ENCODE data around the gene DUOX1. TPM values are rescaled to one million over a fixed set of nuclear protein-coding genes. Genes with fewer than 3 reads are reported as not detected.

The DUOX1 gene
- total and polyA plus RNA-seq, 4 donors: 0.02 to 0.94 (median 0.08) TPM; not detected in 1

GRCh38 chr15:45139770-45140169, 10.0 kb downstream of the DUOX1 start:
- H3K9me3 ChIP-seq (ENCODE audit: control insufficient read depth in 4 of 4, low read length in 3 of 4): no peaks in the 10 kb centered on the region
- no peaks in the 10 kb centered on the region for H3K36me3 ChIP-seq (ENCODE audit: control insufficient read depth in 4 of 4, insufficient read depth in 3 of 4, low read depth in 1 of 4, low read length in 3 of 4)
- DNase-seq (ENCODE audit: low spot score): no peak
- no peak overlapping the region for H3K9ac ChIP-seq (ENCODE audit: low read depth in 1 of 2, low read length in 2 of 2)
- no peak overlapping the region for H3K27ac ChIP-seq (ENCODE audit: low read depth in 1 of 2, low read length in 2 of 2)
- peaks cover 0 to under 1% (median 0%) of the 10 kb centered on the region in 4 donors for H3K27me3 ChIP-seq (ENCODE audit: control insufficient read depth in 4 of 4, insufficient read depth in 4 of 4, low read length in 3 of 4)
- no peak overlapping the region for H3K4me3 ChIP-seq (ENCODE audit: low read depth in 1 of 3, low read length in 3 of 3)
- H3K4me1 ChIP-seq (ENCODE audit: control insufficient read depth in 4 of 4, insufficient read depth in 4 of 4, low read length in 3 of 4): peaks cover 0 to 9% (median 6%) of the 10 kb centered on the region in 4 donors
- WGBS: 89% methylated on average over 6 of the region's 6 CpGs
- no peak for TF ChIP-seq RAD21 (IDR thresholded peaks at IDR 0.05)
- no peak for TF ChIP-seq SP1 (IDR thresholded peaks at IDR 0.05)
- no peak for TF ChIP-seq CTCF (IDR thresholded peaks at IDR 0.05; ENCODE audit: low read depth, low read length, missing input control)
- TF ChIP-seq NR2F2 (IDR thresholded peaks at IDR 0.05): no peak
- no peak for TF ChIP-seq REST (IDR thresholded peaks at IDR 0.05)
- no peak for TF ChIP-seq ATF3 (IDR thresholded peaks at IDR 0.05)

- Histone ChIP-seq H3K9ac (ENCODE audit: low read depth in 1 of 2, low read length in 2 of 2) (no peak overlapping the region), H3K4me3 (ENCODE audit: low read depth in 1 of 3, low read length in 3 of 3) (no peak overlapping the region), H3K9me3 (ENCODE audit: control insufficient read depth in 4 of 4, low read length in 3 of 4) (no peaks in the 10 kb centered on the region), H3K27me3 (ENCODE audit: control insufficient read depth in 4 of 4, insufficient read depth in 4 of 4, low read length in 3 of 4) (no peaks in the 10 kb centered on the region), H3K36me3 (ENCODE audit: control insufficient read depth in 4 of 4, insufficient read depth in 3 of 4, low read depth in 1 of 4, low read length in 3 of 4) (no peaks in the 10 kb centered on the region), H3K4me1 (ENCODE audit: control insufficient read depth in 4 of 4, insufficient read depth in 4 of 4, low read length in 3 of 4) (peaks cover 0 to 9% (median 2%) of the 10 kb centered on the region in 4 donors), H3K27ac (ENCODE audit: low read depth in 1 of 2, low read length in 2 of 2) (no peak overlapping the region)
- WGBS: 97% methylated on average over 10 of the region's 10 CpGs
- TF ChIP-seq ATF3 (IDR thresholded peaks at IDR 0.05) (no peak), FOXA1 (IDR thresholded peaks at IDR 0.05) (no peak), CTCF (IDR thresholded peaks at IDR 0.05; ENCODE audit: low read depth, low read length, missing input control) (no peak), EGR1 (IDR thresholded peaks at IDR 0.05; ENCODE audit: low read depth in 2 of 2) (no peak), JUND (IDR thresholded peaks at IDR 0.05) (no peak), NR2F2 (IDR thresholded peaks at IDR 0.05) (no peak), FOXA2 (IDR thresholded peaks at IDR 0.05) (no peak), HNF4G (IDR thresholded peaks at IDR 0.05) (no peak), RAD21 (IDR thresholded peaks at IDR 0.05) (no peak), SP1 (IDR thresholded peaks at IDR 0.05) (no peak), REST (IDR thresholded peaks at IDR 0.05) (no peak), RXRA (IDR thresholded peaks at IDR 0.05) (no peak), MAX (IDR thresholded peaks at IDR 0.05) (no peak), TAF1 (conservative IDR thresholded peaks at IDR 0.05) (no peak), HNF4A (conservative IDR thresholded peaks at IDR 0.05) (no peak), YY1 (IDR thresholded peaks at IDR 0.05) (no peak), ZBTB33 (IDR thresholded peaks at IDR 0.05) (no peak)
- no peak for DNase-seq (ENCODE audit: low spot score)
Measured at GRCh38 chr15:45140557-45141250, 10.9 kb downstream of the DUOX1 start.
